ENCODE data around the gene WDFY3.

- no peak for TF ChIP-seq CTCF (IDR thresholded peaks at IDR 0.05)
- TF ChIP-seq POLR2A (IDR thresholded peaks at IDR 0.05): no peak
Measured at GRCh38 chr4:84948056-84948455, 18.4 kb downstream of the WDFY3 start.
